Measurements from ENCODE around the gene SNRNP40. TPM values are rescaled to one million over a fixed set of nuclear protein-coding genes. Genes with fewer than 3 reads are reported as not detected.

The SNRNP40 gene
- total and polyA plus RNA-seq, 2 experiments from 2014 or later = 90.0 to 135 TPM

- no peaks in the 10 kb centered on the region for H3K4me1 Mint-ChIP-seq
- H3K79me2 ChIP-seq (replicated peaks; ENCODE audit: insufficient read depth) = no peaks in the 10 kb centered on the region
- H3K27me3 Mint-ChIP-seq (ENCODE audit: insufficient read depth, low read depth, poor library complexity) = peaks cover 3% of the 10 kb centered on the region
- no peak for DNase-seq (ENCODE audit: low spot score)
- no peaks in the 10 kb centered on the region for H3K27me3 ChIP-seq (ENCODE audit: insufficient read depth)
- H3K27ac Mint-ChIP-seq = no peak overlapping the region
- H3K4me3 Mint-ChIP-seq = no peak overlapping the region
- peaks cover 69% of the 10 kb centered on the region for H3K36me3 ChIP-seq (ENCODE audit: insufficient read depth)
- no peaks in the 10 kb centered on the region for H3K9me2 ChIP-seq (ENCODE audit: insufficient read depth)
- no peak overlapping the region for H3K4me3 ChIP-seq
- H3K4me1 ChIP-seq (ENCODE audit: insufficient read depth) = no peaks in the 10 kb centered on the region
- H3K9me3 Mint-ChIP-seq = no peaks in the 10 kb centered on the region
- no peak for ATAC-seq
- H3K27ac ChIP-seq (ENCODE audit: low read depth) = no peak overlapping the region
- H4K20me1 ChIP-seq (replicated peaks; ENCODE audit: insufficient read depth) = peaks cover 24% of the 10 kb centered on the region
- no peaks in the 10 kb centered on the region; the same call in 1 of the 2 replicates for H3F3A ChIP-seq (replicated peaks; ENCODE audit: low read depth)
- H3K4me2 ChIP-seq = no peak overlapping the region
- no peak overlapping the region for H2AFZ ChIP-seq
- TF ChIP-seq REST (IDR thresholded peaks at IDR 0.05; ENCODE audit: unreplicated experiment) = no peak
- no peak for TF ChIP-seq ZNF331 (CRISPR knock-in tag; IDR thresholded peaks at IDR 0.05; ENCODE audit: low read depth)
- TF ChIP-seq ZNF462 (CRISPR knock-in tag; IDR thresholded peaks at IDR 0.05) = no peak
- TF ChIP-seq EZH2 (IDR thresholded peaks at IDR 0.05; ENCODE audit: low read depth, unreplicated experiment) = no peak
- TF ChIP-seq EZH2phosphoT487 (IDR thresholded peaks at IDR 0.05; ENCODE audit: unreplicated experiment) = no peak
- no peak for TF ChIP-seq CTCF (conservative IDR thresholded peaks at IDR 0.05; ENCODE audit: low read depth in 2 of 2)
- TF ChIP-seq NANOG (IDR thresholded peaks at IDR 0.05; ENCODE audit: borderline replicate concordance) = no peak
- peaks cover 92% of the 10 kb centered on the region for H3K36me3 Mint-ChIP-seq (ENCODE audit: low read depth)
Measured at GRCh38 chr1:31266547-31266946, 30.0 kb downstream of the SNRNP40 start.
